GM10248 (cell line): Measurements from ENCODE around the gene ABCA13.

Experiments used
- CTCF ChIA-PET: fragments of 300-600 bp; sonication (Branson Sonifier 250); formaldehyde crosslinking; extraction: SDS; loops from one replicate; lab custom pipeline; 2021; ENCODE audit warnings: antibody characterized with exemption; lab: Yijun Ruan, JAX
- POLR2A ChIA-PET: fragments of 350-650 bp; sonication (Branson Sonifier 250); formaldehyde crosslinking; extraction: SDS; loops from one replicate; lab custom pipeline; 2020; ENCODE audit warnings: antibody characterized with exemption; lab: Yijun Ruan, JAX
- DNase-seq: peaks from one replicate; pipeline ENCODE4 v3.0.0; 2012; ENCODE audit errors: extremely low spot score
- TF ChIP-seq, protein P1 (sequence below): IDR thresholded peaks from 2 replicates; pipeline ENCODE4 v1.5.1; 2012; ENCODE audit warnings: mild to moderate bottlenecking, low read depth; ENCODE audit errors: extremely low read depth, missing control alignments, control extremely low read depth

ABCA13 gene

DNA sequence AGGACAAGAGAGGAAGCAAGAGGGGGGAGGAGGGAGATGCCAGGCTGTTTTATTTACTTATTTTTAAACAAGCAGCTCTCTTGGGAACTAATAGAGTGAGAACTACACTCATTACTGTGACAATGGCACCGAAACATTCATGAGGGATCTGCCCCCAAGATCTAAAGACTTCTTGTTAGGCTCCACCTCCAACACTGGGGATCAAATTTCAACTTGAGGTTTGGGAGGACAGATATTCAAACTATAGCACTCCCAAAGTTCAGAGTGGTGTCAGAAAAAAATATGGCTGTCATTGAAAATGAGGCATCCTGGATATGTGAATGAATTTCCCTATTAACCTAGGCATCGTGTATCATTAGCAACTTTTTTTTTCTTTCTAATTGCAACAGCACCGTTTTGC is 145.5 kb downstream of the ABCA13 start:
- ChIA-PET CTCF (no interaction called here), POLR2A (no interaction called here)
- TF ChIP-seq, protein P1, sequence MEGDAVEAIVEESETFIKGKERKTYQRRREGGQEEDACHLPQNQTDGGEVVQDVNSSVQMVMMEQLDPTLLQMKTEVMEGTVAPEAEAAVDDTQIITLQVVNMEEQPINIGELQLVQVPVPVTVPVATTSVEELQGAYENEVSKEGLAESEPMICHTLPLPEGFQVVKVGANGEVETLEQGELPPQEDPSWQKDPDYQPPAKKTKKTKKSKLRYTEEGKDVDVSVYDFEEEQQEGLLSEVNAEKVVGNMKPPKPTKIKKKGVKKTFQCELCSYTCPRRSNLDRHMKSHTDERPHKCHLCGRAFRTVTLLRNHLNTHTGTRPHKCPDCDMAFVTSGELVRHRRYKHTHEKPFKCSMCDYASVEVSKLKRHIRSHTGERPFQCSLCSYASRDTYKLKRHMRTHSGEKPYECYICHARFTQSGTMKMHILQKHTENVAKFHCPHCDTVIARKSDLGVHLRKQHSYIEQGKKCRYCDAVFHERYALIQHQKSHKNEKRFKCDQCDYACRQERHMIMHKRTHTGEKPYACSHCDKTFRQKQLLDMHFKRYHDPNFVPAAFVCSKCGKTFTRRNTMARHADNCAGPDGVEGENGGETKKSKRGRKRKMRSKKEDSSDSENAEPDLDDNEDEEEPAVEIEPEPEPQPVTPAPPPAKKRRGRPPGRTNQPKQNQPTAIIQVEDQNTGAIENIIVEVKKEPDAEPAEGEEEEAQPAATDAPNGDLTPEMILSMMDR, result no peak
- DNase-seq, result no peak

DNA sequence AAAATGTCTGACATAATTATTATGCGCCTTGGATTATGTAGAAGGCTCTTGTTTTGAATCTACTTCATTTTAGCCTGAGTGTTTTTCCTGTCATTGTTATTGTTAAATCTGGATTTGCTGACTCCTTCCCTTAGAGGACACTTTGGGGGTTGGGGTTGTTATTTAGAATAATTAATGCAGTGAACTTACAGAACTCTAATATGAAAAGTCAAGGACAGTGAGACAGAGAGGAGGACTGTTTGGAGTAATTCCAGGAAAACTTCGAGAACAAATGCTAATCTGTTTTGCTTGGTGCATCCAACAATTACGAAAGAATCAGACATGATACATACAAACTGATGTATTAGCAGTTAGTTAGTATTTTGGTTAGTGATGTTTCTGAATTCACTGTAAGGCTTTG is 146.1 kb downstream of the ABCA13 start:
- CTCF ChIA-PET, result no interaction called here
- DNase-seq, result no peak
- POLR2A ChIA-PET, result no interaction called here
- TF ChIP-seq, protein P1, result no peak

DNA sequence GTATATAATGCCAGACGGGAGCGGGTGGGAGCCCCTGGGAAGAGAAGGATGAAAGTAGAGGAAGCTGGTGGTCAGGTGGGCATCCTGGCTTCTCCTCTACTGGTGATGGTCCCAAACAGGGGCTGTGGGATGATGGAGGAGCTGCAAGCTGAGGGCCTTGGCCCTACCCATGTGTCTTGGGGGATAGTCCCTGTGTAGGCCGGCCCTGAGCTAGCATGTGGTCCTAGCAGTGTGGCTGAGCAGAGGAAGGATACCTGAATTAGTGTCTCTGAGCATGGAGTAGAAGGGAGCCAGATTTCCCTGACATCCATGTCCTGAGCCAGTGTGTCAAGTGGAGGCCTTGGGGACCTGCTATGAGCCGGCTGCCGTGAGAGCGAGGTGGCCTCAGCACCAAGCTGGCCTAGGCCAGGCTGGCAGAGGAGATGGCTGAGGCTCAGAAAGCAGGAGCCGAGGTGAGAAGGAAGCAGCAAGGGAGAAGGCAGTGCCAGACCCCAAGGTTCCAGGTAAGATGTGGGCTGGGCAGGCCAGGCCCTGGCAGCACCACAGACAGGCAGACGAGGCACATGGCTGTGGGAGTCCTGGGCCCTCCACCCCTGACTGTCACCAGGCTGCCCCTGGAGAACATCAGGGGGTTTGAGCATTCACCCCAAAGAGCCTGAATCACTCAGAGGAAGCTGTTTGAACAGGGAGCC is 150.2 kb downstream of the ABCA13 start:
- TF ChIP-seq, protein P1, result no peak
- no peak for DNase-seq
- ChIA-PET POLR2A (no interaction called here), CTCF (no interaction called here)

DNA sequence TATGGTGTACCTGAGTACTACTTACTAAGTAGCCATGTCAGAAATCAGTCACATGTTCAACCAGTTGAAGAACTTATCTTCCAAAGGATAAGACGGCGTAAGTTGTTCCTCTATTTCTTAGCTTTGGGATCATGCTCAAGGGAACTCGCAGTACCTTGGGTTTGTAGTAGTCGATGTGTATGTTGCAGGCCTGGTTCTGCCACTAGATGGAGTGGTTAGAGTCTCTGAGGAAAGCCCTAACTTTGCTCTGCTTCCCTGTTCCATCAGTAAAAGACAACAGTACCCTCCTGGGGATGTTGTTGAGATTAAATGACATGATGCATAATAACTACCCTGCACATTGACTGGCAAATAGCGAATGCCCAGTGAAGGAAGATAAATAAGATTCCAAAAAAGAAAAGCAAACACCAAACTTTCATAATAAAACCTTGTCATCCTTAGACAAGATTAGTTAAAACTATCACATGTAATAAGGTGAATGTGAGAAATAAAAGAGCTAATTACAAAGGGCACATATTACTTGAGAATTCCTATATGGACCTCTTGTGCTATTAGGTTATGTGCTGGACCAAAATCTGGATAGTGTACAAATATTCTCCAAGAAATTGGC is 165.9 kb downstream of the ABCA13 start:
- TF ChIP-seq, protein P1, result no peak
- ChIA-PET POLR2A (no interaction called here), CTCF (interaction anchor here (1.2 to 1.5 kb wide), 3 partner anchors 12 to 24 kb away, joined by 3 to 4 read pairs (median 4); no protein-coding TSS in a partner anchor)
- DNase-seq, result no peak

DNA sequence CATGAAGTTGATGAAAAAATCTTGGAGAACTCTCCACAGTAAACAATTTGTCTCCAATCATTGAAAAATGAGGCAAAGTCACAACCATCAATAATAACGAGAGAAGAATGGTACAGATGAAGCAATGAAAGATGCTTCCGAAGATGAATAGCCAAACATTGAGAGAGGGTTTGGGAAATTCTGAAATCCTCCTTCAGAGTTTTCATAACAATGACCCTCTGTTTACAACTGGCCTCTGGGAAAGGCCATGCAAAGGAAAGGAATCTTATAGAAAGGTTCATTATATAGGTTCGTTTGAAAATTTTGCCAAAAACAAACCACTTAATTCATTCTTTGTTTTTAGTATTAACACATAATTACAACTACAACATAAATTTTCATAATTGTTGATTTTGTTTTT is 166.5 kb downstream of the ABCA13 start:
- no peak for DNase-seq
- TF ChIP-seq, protein P1, result no peak
- ChIA-PET POLR2A (no interaction called here), CTCF (interaction anchor here (1.2 kb wide), 1 partner anchor 12 kb away, joined by 3 read pairs; no protein-coding TSS in a partner anchor)

DNA sequence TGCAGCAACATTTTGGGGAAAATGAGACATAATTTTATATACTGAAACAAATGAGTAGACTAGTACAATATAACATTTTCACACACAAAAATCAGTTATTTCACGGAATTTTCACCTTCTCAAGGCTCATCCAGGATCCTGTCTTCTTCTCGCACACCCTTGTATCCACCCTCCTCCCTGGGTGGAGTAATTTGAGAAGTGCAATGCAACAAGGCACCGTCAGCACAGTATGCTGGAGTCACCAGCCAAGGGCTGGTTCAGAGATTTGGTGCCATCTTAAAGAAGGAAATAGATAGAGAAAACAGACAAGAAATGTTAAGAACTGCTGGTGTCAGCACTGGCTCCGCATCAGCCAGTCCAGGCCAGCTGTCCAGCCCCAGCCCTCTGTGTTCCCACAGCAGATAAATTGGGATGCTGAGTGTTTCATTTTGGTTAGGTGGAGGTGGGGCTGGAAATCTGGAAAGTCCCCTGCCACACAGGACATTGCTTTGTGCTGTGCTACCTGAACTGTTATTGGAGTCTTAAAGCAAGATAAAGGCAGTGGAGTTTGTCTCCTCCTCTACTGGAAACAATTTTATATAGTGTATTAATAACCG is 176.1 kb downstream of the ABCA13 start:
- no peak for DNase-seq
- TF ChIP-seq, protein P1, result no peak
- ChIA-PET CTCF (no interaction called here), POLR2A (no interaction called here)
